Adrenal gland (tissue), 5 donors: ENCODE measurements around the gene G6PC1.

Experiments
- POLR2A ChIP-seq, 2 donors: fragments of 450-650 bp; IDR thresholded peaks; one replicate each; pipeline ENCODE4 v1.6.1; 2017; ENCODE audit warnings: antibody characterized with exemption in 2 of 2, mild to moderate bottlenecking in 2 of 2, moderate library complexity in 1 of 2
- TF ChIP-seq, protein P1 (sequence below), 6 experiments: fragments of 450-650 bp in 4 of 6; fragments of 200-600 bp in 2 of 6; sonication (generic) in 1 of 6; IDR thresholded peaks; 1 replicate in 5 of 6; 2 replicates in 1 of 6; pipeline versions ENCODE4 v1.5.1 to v1.8.0; 2016 to 2021; ENCODE audit warnings: antibody characterized with exemption in 6 of 6, mild to moderate bottlenecking in 2 of 6, moderate library complexity in 1 of 6
- donor health status: DM: no; HTN: no; CAD: no.

DNA sequence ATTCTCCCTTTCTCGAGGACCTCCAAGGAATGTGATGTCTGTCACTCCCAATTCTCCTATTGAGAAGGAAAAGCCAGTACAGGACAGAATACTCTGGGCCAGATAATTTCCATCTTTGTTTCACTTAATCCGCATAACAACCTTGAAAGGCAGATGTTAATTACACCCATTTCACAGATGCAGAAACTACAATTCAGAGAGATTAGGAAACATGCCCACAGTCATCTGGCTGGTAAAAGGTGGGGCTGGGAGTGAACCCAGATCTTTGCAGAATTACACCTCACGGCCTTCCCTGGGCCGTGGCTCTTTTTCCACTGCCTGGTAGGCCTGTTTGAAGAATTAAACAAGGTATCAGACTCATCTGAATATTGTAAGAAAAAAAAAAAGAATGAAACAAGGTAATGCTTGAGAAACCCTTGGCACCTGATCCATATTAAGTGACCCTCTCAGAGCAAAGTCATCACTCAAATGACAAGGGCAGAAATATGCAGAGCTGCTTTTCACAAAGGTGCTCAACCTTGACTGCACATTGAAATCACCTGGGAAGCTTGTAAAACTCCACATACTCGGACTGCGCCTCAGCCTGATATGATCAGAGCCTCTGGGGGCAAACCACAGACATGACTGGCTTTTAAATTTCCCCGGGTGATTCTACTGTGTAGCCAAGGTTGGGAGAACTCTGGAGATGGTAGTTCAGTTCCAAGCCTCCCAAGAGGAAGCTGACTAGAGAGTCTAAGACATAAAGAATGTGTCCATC lies 16.6 kb upstream of the G6PC1 start:
- TF ChIP-seq, protein P1, sequence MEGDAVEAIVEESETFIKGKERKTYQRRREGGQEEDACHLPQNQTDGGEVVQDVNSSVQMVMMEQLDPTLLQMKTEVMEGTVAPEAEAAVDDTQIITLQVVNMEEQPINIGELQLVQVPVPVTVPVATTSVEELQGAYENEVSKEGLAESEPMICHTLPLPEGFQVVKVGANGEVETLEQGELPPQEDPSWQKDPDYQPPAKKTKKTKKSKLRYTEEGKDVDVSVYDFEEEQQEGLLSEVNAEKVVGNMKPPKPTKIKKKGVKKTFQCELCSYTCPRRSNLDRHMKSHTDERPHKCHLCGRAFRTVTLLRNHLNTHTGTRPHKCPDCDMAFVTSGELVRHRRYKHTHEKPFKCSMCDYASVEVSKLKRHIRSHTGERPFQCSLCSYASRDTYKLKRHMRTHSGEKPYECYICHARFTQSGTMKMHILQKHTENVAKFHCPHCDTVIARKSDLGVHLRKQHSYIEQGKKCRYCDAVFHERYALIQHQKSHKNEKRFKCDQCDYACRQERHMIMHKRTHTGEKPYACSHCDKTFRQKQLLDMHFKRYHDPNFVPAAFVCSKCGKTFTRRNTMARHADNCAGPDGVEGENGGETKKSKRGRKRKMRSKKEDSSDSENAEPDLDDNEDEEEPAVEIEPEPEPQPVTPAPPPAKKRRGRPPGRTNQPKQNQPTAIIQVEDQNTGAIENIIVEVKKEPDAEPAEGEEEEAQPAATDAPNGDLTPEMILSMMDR (IDR thresholded peaks at IDR 0.05): no peak
- TF ChIP-seq POLR2A (IDR thresholded peaks at IDR 0.05): no peak
